Measurements from ENCODE around the gene TRAPPC10.

- no peak for TF ChIP-seq YY1 (IDR thresholded peaks at IDR 0.05; ENCODE audit: insufficient read depth, insufficient read length)
- TF ChIP-seq ZNF274 (IDR thresholded peaks at IDR 0.05; ENCODE audit: low read depth, low read length), result no peak
These were observed 34.6 kb downstream of the TRAPPC10 start for GRCh38 chr21:44046734-44047133.

Data from NT2/D1 (cell line).